Kidney capillary endothelial cell (primary cell): ENCODE data around the gene PWWP3B.
A peak's percentile ranks its signal among the peaks of the same experiment; 100 is the strongest.
"Not testable (repeated sequence)": the region's sequence is repeated elsewhere in the genome, so short reads cannot be mapped to it uniquely, and the experiment has no call there.

Experiments
- DNase-seq: peaks from one replicate; pipeline ENCODE4 v3.0.0-alpha.2; 2018; ENCODE audit warnings: low spot score

PWWP3B gene

DNA sequence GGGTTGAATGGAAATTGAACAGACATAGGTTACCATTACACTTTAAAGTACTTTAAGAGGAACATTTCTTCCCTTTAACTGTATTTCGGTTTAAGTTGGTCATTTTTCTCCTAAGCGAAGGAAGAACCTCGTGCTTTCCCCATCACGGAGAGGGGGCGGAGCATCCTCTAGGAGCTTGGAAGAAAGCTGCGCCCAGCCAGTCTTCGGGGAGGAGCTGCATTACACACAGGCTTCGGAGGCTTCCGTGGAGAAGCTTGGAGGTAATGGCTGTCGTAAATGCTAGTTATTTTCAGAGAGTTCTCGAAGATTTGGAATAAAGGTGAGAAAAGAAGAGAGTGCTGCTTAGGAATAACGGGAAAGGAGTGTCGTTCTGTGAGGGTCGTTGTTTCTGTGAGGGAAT lies at the start of gene PWWP3B:
PWWP3B (plus strand) TSS at position 199 of the 400 bp plus-strand sequence. CDS start 37,128 bp downstream, outside the sequence.
- DNase-seq, result no peak

DNA sequence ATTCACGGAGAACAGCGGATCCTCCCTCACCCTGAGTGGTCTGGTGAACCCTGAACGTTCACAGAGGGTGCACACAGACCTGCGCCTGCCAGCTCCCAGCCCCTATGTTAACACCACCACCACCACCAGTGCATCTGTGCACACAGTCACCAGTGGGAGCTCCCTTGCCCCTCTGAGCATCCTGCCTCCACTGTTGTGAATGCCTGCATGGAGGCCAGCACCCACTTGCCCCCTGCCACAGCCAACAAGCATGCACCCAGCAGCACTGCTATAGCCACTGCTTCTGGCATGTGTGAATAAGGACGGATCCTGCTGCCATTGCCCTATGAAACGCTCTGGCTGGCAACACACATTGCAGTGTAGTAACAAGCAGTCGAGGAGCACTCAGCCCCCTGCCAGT lies 29.1 kb upstream of the PWWP3B start:
- DNase-seq, result no peak

DNA sequence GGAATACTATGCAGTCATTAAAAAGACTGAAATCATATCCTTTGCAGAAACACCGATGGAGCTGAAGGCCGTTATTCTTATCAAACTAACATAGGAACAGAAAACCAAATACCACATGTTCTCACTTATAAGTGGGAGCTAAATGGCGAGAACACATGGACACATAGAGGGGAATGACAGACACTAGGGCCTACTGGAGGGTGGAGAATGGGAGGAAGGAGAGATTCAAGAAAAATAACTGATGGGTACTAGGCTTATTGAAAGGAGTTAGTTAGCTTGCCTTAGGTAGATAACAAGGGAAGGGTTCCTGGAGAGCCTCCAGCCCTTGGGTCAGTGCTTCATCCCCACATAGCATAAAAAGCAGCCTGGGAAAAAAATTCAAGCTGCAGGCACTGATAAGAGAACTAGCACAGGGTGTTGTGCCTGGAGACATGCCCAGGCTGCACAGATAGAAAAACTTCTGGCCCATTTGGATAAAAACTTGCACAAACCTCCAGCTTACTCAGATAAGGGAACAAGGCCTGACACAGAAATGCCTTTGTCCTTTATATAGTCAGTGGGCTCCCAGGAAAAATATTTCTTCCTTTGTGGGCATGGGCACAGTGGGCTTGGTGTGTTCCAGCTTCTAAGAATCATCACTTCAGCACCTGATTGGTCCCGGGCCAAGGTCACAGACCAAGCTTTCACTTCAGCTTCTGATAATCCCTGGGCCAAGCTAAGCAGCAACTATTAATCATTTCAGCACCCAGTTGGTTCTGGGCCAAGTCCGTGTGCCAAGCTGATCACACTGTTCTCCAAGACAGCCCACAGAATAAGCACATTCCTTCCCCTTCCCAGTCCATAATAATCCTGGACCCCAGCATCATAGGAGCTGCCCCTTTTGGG lies 23.1 kb upstream of the PWWP3B start:
- no peak for DNase-seq

DNA sequence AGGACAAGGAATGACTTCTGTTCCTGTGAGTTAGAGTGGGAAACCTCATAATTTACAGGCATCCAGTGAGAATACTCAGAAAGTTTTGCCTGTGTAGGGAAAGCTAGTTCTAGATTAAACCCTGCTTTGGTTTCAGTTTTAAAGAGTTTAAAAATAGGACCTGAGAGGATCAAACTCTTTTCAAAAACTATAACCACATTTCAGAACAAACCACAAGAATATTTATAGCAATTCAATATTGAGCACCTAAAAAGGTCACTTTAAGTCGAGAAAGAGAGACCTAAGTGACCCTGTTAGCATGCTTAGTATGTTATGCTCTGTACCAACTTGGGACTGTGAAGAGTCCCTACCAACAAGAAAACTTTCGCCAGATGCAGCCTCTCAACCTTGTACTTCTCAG lies 17.4 kb upstream of the PWWP3B start:
- DNase-seq, result no peak

DNA sequence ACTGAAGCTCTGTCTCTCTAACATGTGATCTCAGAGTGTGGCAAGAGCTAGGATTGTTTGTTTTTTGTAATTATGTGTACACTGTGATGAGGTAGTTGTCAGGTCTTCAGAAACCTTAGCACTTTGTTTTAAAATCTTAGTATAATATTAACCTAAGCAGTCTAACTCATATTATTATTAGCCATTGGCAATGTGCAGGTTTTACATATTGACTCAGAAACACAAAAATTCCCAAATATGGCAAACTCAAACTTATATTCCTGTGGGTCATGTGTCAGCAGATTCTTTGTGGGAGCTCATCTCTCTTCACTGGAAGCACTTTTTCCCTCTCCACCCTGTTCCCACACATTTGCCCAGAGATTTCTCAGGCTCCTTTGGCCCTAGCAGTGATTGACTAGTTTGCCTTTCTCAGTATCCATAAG lies 8.2 kb upstream of the PWWP3B start:
- DNase-seq, result no peak

DNA sequence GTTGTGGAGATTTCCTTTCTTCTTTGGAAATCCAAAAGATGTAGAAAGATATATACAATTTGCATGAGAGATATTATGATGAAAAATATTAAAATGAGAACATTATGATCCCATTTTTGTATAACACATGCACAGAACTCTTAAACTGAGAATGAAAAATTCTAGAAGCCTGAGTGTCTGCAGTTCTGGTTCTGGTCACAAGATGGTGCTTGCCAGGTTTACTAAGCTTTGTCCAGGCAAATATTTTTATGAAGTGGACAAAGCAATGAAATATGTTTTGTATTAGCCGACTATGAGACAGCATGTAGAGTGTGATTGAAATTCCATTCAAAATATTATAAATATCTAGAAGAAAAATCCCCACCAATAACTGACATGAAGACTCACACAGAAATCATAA lies 2.2 kb downstream of the PWWP3B start:
- DNase-seq, result peak; percentile 16

DNA sequence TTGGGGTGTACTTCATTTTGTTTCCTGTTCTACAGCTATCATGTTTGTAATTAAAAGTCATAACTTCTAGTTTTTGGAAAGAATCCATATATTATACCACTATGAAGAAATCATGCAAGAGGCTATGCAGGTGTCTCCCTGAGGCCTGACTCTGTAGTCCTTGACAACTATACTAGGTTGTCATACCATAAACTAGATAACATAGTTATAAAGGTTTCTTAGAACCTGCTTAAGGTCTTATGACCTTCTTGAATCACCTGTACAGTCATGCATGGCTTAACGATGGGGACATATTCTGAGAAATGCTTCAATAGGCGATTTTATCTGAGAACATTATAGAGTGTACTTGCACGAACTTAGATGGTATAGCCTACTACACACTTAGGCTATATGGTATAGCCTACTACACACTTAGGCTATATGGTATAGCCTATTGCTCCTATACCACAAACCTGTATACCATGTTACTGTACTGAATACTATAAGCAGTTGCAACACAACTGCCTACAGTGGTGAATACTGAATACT lies 3.3 kb downstream of the PWWP3B start:
- no peak for DNase-seq

DNA sequence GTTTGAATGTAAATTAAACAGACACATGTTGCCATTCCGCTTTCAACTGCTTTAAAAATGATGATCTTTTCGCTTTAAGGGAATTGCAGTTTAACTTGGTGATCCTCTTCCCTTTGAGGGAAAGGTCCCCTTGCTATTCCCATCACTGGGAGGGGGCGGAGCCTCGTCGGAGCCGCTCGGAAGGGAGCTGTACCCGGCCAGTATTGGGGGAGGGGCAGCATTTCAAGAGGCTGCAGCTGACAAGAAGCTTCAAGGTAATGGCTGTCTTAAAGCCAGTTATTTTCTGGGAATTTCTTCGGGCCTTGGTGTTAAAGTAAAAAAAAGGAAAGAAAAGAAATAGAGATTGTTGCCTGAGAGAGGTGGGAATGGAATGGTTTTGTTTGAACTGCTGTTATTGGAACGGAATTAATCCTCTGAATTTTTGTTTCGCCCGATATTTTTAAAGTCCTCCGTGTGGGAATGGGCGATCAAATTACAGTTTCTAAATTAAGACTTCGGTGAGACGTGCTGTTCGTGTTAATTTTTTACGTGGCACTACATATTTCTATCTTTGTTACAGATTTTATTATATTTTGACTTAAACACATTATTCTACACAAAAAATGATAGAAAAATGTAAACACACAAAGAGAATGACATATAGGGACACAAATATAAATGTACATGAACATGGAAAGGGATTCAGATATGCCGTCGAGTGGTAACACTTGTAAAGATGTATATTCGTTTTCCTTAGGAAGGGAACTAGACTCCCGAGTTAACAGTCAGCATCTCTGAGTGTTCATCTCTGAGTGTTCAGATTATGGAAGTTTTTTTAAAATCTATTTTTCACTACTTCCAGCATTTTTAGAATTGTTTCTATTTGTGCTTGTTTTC lies 9.2 kb downstream of the PWWP3B start:
- DNase-seq, result no peak

DNA sequence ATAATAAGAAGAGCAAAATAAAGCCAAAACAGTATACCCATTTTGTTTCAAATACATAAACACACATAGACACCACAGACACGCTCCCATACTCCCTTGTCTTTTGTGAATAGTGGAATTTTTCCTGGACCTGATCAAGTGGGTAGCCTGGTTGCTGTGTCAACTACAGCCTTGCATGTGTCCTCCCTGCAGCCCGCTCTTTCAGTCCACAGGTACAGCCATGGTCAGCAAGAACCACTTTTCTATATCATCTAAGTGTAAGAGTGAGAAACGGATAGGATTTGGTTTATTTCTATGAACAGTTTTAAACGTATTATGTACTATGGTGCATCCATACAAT lies 9.8 kb downstream of the PWWP3B start:
- DNase-seq, result no peak

DNA sequence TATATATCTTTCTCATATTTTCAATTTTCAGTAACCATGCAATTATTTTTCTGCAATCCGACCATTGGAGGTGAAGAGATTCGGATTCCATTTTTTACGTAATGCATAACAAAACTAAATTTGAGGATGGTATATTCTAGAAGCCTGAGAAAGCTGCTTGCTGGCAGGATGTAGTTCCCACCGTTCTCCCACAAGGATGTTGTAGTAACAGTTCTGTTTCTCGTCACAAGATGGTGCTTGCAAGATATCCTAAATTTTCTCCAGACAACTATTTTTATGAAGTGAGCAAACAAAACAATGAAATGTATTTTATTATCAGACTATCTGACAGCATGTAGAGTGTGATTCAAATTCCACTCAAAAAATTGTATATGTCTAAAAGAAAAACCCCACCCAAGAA lies 10.7 kb downstream of the PWWP3B start:
- no peak for DNase-seq

DNA sequence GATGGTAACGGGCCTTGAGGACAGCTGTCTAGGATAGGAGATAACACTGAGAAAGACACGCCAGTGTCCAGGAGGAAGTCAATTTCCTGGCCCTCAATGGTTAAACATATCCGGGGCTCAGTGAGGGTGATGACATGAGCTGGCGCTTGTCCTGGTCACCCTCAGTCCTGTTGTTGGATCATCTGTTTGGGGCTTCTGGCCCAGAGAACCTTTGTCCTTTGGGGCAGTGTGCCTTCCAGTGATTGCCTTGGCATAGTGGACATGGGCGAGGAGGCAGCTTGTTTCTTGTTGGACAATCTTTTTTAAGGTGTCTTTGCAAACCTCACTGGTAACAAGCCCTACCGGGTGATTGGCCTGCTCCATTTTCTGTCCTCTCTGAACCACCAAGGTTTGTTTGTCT lies 15.6 kb downstream of the PWWP3B start:
- not testable (repeated sequence) for DNase-seq

DNA sequence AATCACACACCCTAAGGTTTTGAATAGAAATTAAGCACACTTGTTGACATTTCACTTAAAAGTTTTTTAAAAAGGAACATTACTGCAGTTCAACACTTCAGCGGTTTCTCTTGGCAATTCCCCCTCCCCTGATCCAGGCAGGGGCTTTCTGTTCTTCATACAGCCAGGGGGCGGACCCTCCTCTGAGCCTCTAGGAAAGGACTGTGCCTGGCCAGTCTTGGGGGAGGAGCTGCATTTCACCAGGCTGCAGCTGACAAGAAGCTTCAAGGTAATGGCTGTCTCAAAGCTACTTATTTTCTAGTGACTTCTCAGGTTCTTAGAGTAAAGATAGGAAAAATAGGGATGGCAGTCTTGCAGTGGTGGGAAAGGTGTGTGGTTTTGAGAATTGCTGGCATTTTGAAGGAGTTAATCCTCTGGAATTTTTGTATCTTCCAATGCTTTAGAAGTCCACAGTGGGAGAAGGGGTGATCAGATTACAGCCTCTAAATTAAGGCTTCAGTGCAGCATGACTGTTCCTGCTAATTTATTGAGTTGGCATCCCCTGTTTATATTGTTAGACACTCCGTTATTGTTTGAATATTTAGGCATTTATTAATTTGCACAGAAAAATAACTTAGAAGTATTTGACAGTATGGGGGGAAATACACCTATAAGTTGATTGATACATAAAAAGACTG lies 33.5 kb downstream of the PWWP3B start:
- no peak for DNase-seq

DNA sequence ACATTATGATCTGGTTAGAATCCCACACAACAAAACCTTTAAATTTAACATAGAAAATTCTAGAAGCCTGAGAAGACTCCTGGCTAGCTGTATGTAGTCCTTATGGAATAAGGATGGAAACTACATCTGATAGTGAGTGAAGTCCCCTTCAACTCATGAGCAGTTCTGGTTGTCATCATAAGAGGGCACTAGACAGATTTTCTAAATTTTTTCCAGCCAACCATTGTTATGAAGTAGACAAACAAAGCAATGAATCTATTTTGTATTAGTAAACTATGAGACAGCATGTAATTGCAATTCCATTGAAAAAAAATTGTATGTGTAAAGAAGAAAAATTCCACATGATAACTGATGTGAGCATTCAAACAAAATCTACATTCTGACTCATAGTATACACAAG lies 35.2 kb downstream of the PWWP3B start:
- DNase-seq, result no peak

DNA sequence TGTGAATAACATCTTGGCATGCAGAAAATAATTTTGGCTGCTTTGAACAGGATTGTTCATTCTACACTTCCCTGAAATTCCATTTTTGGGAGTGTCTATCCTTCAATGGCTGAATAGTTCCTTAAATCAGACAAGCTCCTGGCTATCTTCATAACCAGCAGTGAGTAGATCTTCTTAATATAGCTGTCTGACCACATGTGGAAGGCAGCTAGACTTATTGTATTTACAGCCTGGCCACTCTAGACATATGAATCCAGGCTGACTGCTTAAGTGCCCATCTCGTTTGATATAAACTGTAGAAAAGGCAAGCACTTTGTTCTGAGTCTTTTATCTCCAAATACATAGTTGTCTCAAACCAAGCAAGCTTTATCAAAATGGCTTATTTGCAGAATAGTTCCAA lies 40.0 kb downstream of the PWWP3B start:
- DNase-seq, result no peak
